ENCODE data around the gene ABR.

- no peak for TF ChIP-seq CTCF (IDR thresholded peaks at IDR 0.05)
- no peak for TF ChIP-seq POLR2A (IDR thresholded peaks at IDR 0.05)
Observed at GRCh38 chr17:1126801-1127550, 52.8 kb downstream of the ABR start.

All from adrenal gland (tissue), 5 donors.